Gastroesophageal sphincter (tissue), 4 donors: ENCODE results near the gene CIROP. TPM values are rescaled to one million over a fixed set of nuclear protein-coding genes. Genes with fewer than 3 reads are reported as not detected.

Experiments
- ATAC-seq: fragments of 150-250 bp; one replicate; pipeline ENCODE4 v1.9.1; 2016; ENCODE audit warnings: mild to moderate bottlenecking, moderate library complexity
- H3K27ac ChIP-seq, 4 donors: fragments of 200-600 bp; sonication (generic) in 3 of 4; 1 replicate in 3 of 4; 2 replicates in 1 of 4; pipeline ENCODE4 v1.5.1; 2016 to 2019
- H3K27me3 ChIP-seq: fragments of 200-600 bp; sonication (generic); one replicate; pipeline ENCODE4 v1.5.1; 2019
- H3K36me3 ChIP-seq, 2 donors: fragments of 200-600 bp; sonication (generic); one replicate each; pipeline ENCODE4 v1.5.1; 2019; ENCODE audit warnings: control low read depth in 1 of 2
- H3K4me1 ChIP-seq, 3 donors: fragments of 200-600 bp; sonication (generic); 1 replicate in 2 of 3; 2 replicates in 1 of 3; pipeline ENCODE4 v1.5.1; 2016 to 2019; ENCODE audit warnings: control low read depth in 2 of 3
- H3K4me3 ChIP-seq, 2 donors: fragments of 200-600 bp; sonication (generic); one replicate each; pipeline ENCODE4 v1.5.1; 2019; ENCODE audit warnings: mild to moderate bottlenecking in 1 of 2, moderate library complexity in 1 of 2
- H3K9me3 ChIP-seq, 3 donors: fragments of 200-600 bp; sonication (generic); one replicate each; pipeline ENCODE4 v1.5.1; 2017 to 2019; ENCODE audit warnings: control low read depth in 2 of 3
- EP300 ChIP-seq: sonication (generic); formaldehyde crosslinking; IDR thresholded peaks from one replicate; pipeline ENCODE4 v1.6.1; 2017; ENCODE audit warnings: antibody characterized with exemption, mild to moderate bottlenecking
- POLR2A ChIP-seq, 2 donors: fragments of 450-650 bp; IDR thresholded peaks; one replicate each; pipeline ENCODE4 v1.6.1; 2017; ENCODE audit warnings: antibody characterized with exemption in 2 of 2, mild to moderate bottlenecking in 2 of 2, moderate library complexity in 1 of 2
- POLR2AphosphoS5 ChIP-seq: sonication (generic); formaldehyde crosslinking; IDR thresholded peaks from one replicate; pipeline ENCODE4 v1.6.1; 2017; ENCODE audit warnings: antibody characterized with exemption
- WGBS, 2 donors: methylation state at CpG; one replicate each; pipeline ENCODE4 v1.1.5; 2018; ENCODE audit warnings: low coverage in 1 of 2; 5-methylcytosine and 5-hydroxymethylcytosine counted together
- total RNA-seq, 4 donors: library from RNA; depleted of rRNA; stranded (reverse); fragments of >200 nt; gene quantifications; one replicate each; pipeline ENCODE4 v1.1.0, GENCODE V29; 2016
- TF ChIP-seq, protein P1 (sequence below), 4 experiments: fragments of 200-600 bp in 2 of 4; fragments of 450-650 bp in 2 of 4; sonication (generic) in 1 of 4; IDR thresholded peaks; one replicate each; pipeline ENCODE4 v1.5.1; 2017 to 2019; ENCODE audit warnings: antibody characterized with exemption in 4 of 4, mild to moderate bottlenecking in 2 of 4, moderate library complexity in 2 of 4

CIROP gene
- total RNA-seq, 4 donors from 2014 or later: 0.13 to 0.31 TPM; not detected in 2

DNA sequence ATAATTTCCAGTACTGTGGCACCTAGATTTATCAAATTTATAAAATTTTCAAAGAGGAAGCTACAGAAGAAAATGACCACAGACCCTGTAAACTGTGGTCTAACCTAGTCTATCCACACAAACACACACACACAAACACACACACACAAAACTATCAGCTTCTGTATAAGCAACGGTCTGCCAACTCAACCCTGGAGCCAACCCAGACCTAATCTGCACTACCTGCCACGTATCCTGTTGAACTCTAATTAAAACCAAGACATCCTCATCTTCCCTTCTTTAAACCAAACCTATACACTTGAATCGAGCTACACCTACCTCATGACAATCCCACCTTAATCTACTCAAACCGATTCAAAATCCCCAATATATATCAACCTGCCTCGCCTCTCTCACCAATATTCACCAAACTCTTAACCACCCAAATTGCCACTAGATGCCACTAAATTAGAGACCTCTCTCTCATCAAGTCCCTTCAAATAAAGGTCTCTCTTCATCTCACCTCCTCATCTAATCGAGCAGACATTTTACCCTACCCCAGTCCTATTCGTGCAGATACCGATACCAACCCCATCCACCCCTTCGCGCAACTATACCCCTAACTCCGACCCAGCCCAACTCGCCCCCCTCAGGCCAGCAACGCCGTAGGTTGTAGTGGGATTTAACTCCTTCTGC lies 10.7 kb downstream of the CIROP start:
- H3K4me3 ChIP-seq: peak overlapping the region; percentile 76 to 81
- 0% methylated on average over 2 to 12 of the region's 14 CpGs for WGBS, 2 donors
- peak overlapping the region; percentile 88 to 99 (median 94) for H3K27ac ChIP-seq
- no peaks in the 10 kb centered on the region for H3K9me3 ChIP-seq
- peaks cover 0 to 50% (median 14%) of the 10 kb centered on the region in 3 donors for H3K4me1 ChIP-seq
- H3K27me3 ChIP-seq: no peaks in the 10 kb centered on the region
- ATAC-seq: no peak
- TF ChIP-seq EP300 (no peak), POLR2A (IDR thresholded peaks at IDR 0.05) (no peak), POLR2AphosphoS5 (no peak)
- TF ChIP-seq, protein P1, sequence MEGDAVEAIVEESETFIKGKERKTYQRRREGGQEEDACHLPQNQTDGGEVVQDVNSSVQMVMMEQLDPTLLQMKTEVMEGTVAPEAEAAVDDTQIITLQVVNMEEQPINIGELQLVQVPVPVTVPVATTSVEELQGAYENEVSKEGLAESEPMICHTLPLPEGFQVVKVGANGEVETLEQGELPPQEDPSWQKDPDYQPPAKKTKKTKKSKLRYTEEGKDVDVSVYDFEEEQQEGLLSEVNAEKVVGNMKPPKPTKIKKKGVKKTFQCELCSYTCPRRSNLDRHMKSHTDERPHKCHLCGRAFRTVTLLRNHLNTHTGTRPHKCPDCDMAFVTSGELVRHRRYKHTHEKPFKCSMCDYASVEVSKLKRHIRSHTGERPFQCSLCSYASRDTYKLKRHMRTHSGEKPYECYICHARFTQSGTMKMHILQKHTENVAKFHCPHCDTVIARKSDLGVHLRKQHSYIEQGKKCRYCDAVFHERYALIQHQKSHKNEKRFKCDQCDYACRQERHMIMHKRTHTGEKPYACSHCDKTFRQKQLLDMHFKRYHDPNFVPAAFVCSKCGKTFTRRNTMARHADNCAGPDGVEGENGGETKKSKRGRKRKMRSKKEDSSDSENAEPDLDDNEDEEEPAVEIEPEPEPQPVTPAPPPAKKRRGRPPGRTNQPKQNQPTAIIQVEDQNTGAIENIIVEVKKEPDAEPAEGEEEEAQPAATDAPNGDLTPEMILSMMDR (IDR thresholded peaks at IDR 0.05): no peak
- peaks cover 10 to 57% of the 10 kb centered on the region in 2 donors for H3K36me3 ChIP-seq

- Histone ChIP-seq H3K27ac (peak overlapping the region in 1 of 4 donors; percentile 99), H3K27me3 (no peaks in the 10 kb centered on the region)
These were observed 11.3 kb downstream of the CIROP start for GRCh38 chr14:23093526-23093925.

GRCh38 chr14:23093104-23093503 lies 11.7 kb downstream of the CIROP start:
- Histone ChIP-seq H3K4me1 (peaks cover 0 to 50% (median 14%) of the 10 kb centered on the region in 3 donors), H3K27me3 (no peaks in the 10 kb centered on the region), H3K27ac (no peak overlapping the region), H3K4me3 (no peak overlapping the region), H3K36me3 (peaks cover 10 to 57% of the 10 kb centered on the region in 2 donors), H3K9me3 (no peaks in the 10 kb centered on the region)
- no peak for ATAC-seq
- TF ChIP-seq EP300 (no peak), POLR2AphosphoS5 (no peak), POLR2A (IDR thresholded peaks at IDR 0.05) (no peak)
- TF ChIP-seq, protein P1 (IDR thresholded peaks at IDR 0.05): no peak
- 36 to 38% methylated on average over 2 of the region's 2 CpGs for WGBS, 2 donors

More at GRCh38 chr14:23093526-23093925, 11.3 kb downstream of the CIROP start:
- 61 to 78% methylated on average over 2 of the region's 2 CpGs for WGBS, 2 donors
- no peak for ATAC-seq
- H3K4me3 ChIP-seq: peak overlapping the region; percentile 76 to 81
- H3K36me3 ChIP-seq: peaks cover 10 to 57% of the 10 kb centered on the region in 2 donors
- no peaks in the 10 kb centered on the region for H3K9me3 ChIP-seq
- peaks cover 0 to 50% (median 14%) of the 10 kb centered on the region in 3 donors for H3K4me1 ChIP-seq
- TF ChIP-seq POLR2AphosphoS5: no peak
- TF ChIP-seq, protein P1 (IDR thresholded peaks at IDR 0.05): no peak
- TF ChIP-seq POLR2A (IDR thresholded peaks at IDR 0.05): no peak
- no peak for TF ChIP-seq EP300

DNA sequence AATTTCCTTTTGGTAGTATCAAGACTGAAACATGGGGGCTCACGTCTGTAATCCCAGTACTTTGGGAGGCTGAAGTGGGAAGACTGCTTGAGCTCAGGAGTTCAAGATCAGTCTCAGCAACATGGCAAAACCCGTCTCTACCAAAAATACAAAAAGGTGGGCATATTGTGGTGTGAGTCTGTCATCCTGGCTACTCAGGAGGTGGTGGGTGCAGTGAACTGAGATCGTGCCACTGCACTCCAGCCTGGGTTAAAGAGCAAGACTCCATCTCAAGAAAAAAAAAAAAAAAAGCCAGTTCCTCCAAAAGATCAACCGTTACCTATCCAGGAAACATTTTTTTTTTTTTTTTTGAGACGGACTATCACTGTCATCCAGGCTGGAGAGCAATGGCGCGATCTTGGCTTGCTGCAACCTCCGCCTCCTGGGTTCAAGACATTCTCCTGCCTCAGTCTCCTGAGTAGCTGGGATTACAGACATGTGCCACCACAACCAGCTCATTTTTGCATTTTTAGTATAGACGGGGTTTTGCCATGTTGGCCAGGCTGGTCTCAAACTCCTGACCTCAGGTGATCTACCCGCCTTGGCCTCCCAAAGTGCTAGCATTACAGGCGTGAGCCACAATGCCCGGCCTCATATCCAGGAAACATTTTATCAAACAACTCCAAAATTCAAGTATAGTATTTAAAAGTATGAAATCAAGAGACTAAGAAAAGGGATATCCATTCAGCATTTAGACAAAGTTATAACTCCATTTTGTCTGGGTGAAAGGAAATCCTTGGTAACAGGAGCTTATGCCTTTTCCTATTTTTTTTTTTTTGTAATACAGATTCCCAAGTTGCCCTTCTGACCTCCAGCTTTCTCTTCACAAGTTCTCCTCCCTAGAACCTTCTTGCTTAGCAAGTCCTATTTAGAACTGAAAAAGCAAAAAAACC lies 13.2 kb downstream of the CIROP start:
- Histone ChIP-seq H3K9me3 (no peaks in the 10 kb centered on the region), H3K27ac (no peak overlapping the region), H3K27me3 (no peaks in the 10 kb centered on the region), H3K4me3 (no peak overlapping the region), H3K36me3 (peaks cover 14 to 65% of the 10 kb centered on the region in 2 donors), H3K4me1 (peaks cover 0 to 43% (median 11%) of the 10 kb centered on the region in 3 donors)
- no peak for ATAC-seq
- 79 to 87% methylated on average over 8 to 12 of the region's 12 CpGs for WGBS, 2 donors
- TF ChIP-seq, protein P1 (IDR thresholded peaks at IDR 0.05): no peak
